IMR-90 (cell line): ENCODE data around the gene FARP1. TPM values are rescaled to one million over a fixed set of nuclear protein-coding genes. Genes with fewer than 3 reads are reported as not detected.
A peak's percentile ranks its signal among the peaks of the same experiment; 100 is the strongest.

Experiments used
- ATAC-seq: fragments of 200-7000 bp; cut with Tn5 transposase; 2 replicates; pipeline ENCODE4 v1.9.1; 2020; ENCODE audit warnings: low read depth, mild to moderate bottlenecking, moderate library complexity
- BruUV-seq: library from RNA; stranded (reverse); fragments of 400-500 nt; replicated peaks from 2 replicates; lab custom pipeline; 2021; lab: Mats Ljungman, UMichigan
- CTCF ChIA-PET: fragments of 300-600 bp; formaldehyde crosslinking; extraction: SDS; loops from one replicate; lab custom pipeline; 2021; ENCODE audit warnings: antibody characterized with exemption; lab: Yijun Ruan, JAX
- POLR2A ChIA-PET: fragments of 300-600 bp; sonication (Branson Sonifier 250); formaldehyde crosslinking; loops from one replicate; lab custom pipeline; 2022; ENCODE audit warnings: antibody characterized with exemption; ENCODE audit not compliant: unreplicated experiment; lab: Charles Lee
- DNase-seq: peaks from one replicate; pipeline ENCODE4 v3.0.0; 2013
- H2AFZ ChIP-seq: replicated peaks from 2 replicates; pipeline ENCODE3; 2013; ENCODE audit warnings: low read length, mild to moderate bottlenecking; ENCODE audit not compliant: poor library complexity
- H2AK5ac ChIP-seq: 2 replicates; pipeline ENCODE4 v1.6.1; 2013; ENCODE audit warnings: low read depth, low read length, inconsistent platforms
- H2AK9ac ChIP-seq: replicated peaks from 2 replicates; pipeline ENCODE3; 2013; ENCODE audit warnings: mild to moderate bottlenecking, low read depth, low read length, moderate library complexity; ENCODE audit not compliant: poor library complexity
- H2BK120ac ChIP-seq: 2 replicates; pipeline ENCODE4 v1.6.1; 2013; ENCODE audit warnings: low read depth, low read length, inconsistent platforms
- H2BK15ac ChIP-seq: 3 replicates; pipeline ENCODE4 v1.6.1; 2013; ENCODE audit warnings: low read depth, low read length, inconsistent platforms
- H2BK20ac ChIP-seq: 2 replicates; pipeline ENCODE4 v1.6.1; 2013; ENCODE audit warnings: low read depth, mild to moderate bottlenecking, inconsistent platforms, low read length, moderate library complexity
- H2BK5ac ChIP-seq: 2 replicates; pipeline ENCODE4 v1.6.1; 2013; ENCODE audit warnings: mild to moderate bottlenecking, low read depth, low read length, inconsistent platforms; ENCODE audit not compliant: poor library complexity, severe bottlenecking
- H3K14ac ChIP-seq: replicated peaks from 2 replicates; pipeline ENCODE4 v1.6.1; 2013; ENCODE audit warnings: low read depth, low read length, inconsistent platforms
- H3K18ac ChIP-seq: 2 replicates; pipeline ENCODE4 v1.6.1; 2013; ENCODE audit warnings: low read depth, low read length, control low read depth
- H3K23ac ChIP-seq: 2 replicates; pipeline ENCODE4 v1.6.1; 2013; ENCODE audit warnings: low read depth, low read length, inconsistent platforms
- H3K27ac ChIP-seq: 2 replicates; pipeline ENCODE4 v1.5.1; 2013; ENCODE audit warnings: mild to moderate bottlenecking, control low read depth, low read length; ENCODE audit not compliant: insufficient read depth
- H3K27me3 ChIP-seq: 2 replicates; pipeline ENCODE4 v1.6.1; 2013; ENCODE audit warnings: low read length; ENCODE audit not compliant: control insufficient read depth, insufficient read depth
- H3K36me3 ChIP-seq: 2 replicates; pipeline ENCODE4 v1.6.1; 2013; ENCODE audit warnings: low read length, mixed read lengths; ENCODE audit not compliant: control insufficient read depth, insufficient read depth
- H3K4ac ChIP-seq: 2 replicates; pipeline ENCODE4 v1.6.1; 2013; ENCODE audit warnings: low read depth, low read length, inconsistent platforms
- H3K4me1 ChIP-seq: 2 replicates; pipeline ENCODE4 v1.6.1; 2013; ENCODE audit warnings: low read length, mixed read lengths; ENCODE audit not compliant: control insufficient read depth, insufficient read depth
- H3K4me2 ChIP-seq: 2 replicates; pipeline ENCODE4 v1.6.1; 2013; ENCODE audit warnings: low read depth, mild to moderate bottlenecking, control low read depth, low read length, moderate library complexity
- H3K4me3 ChIP-seq: 2 replicates; pipeline ENCODE4 v1.5.1; 2013; ENCODE audit warnings: low read depth, mild to moderate bottlenecking, control low read depth, low read length, moderate library complexity; ENCODE audit not compliant: insufficient read depth
- H3K56ac ChIP-seq: 2 replicates; pipeline ENCODE4 v1.6.1; 2013; ENCODE audit warnings: low read length, inconsistent platforms; ENCODE audit not compliant: insufficient read depth; ENCODE audit errors: extremely low read depth
- H3K79me1 ChIP-seq, 2 experiments: 2 replicates each; pipeline ENCODE4 v1.6.1; 2013; ENCODE audit warnings: low read length in 2 of 2, inconsistent platforms in 1 of 2, low read depth in 1 of 2
- H3K9ac ChIP-seq: 2 replicates; pipeline ENCODE4 v1.6.1; 2013; ENCODE audit warnings: low read depth, low read length, control low read depth
- H3K9me1 ChIP-seq: 2 replicates; pipeline ENCODE4 v1.6.1; 2013; ENCODE audit warnings: low read length, inconsistent platforms; ENCODE audit not compliant: insufficient read depth
- H3K9me3 ChIP-seq: 2 replicates; pipeline ENCODE4 v1.6.1; 2013; ENCODE audit warnings: low read length; ENCODE audit not compliant: control insufficient read depth, insufficient read depth
- H4K20me1 ChIP-seq: 2 replicates; pipeline ENCODE4 v1.6.1; 2013; ENCODE audit warnings: low read length, inconsistent platforms; ENCODE audit not compliant: insufficient read depth
- H4K5ac ChIP-seq: 2 replicates; pipeline ENCODE4 v1.6.1; 2013; ENCODE audit warnings: mild to moderate bottlenecking, low read depth, low read length, control low read depth
- H4K8ac ChIP-seq, 2 experiments: 2 replicates each; pipeline ENCODE4 v1.6.1; 2013; ENCODE audit warnings: low read depth in 2 of 2, low read length in 2 of 2, control low read depth in 1 of 2, inconsistent platforms in 1 of 2
- H4K91ac ChIP-seq: 2 replicates; pipeline ENCODE4 v1.6.1; 2013; ENCODE audit warnings: low read depth, low read length, inconsistent platforms; ENCODE audit not compliant: insufficient read depth
- BHLHE40 ChIP-seq: fragments of 150-350 bp; IDR thresholded peaks from 2 replicates; pipeline ENCODE4 v1.6.1; 2016; ENCODE audit warnings: mild to moderate bottlenecking, low read depth, low read length
- CEBPB ChIP-seq: IDR thresholded peaks from 2 replicates; pipeline ENCODE4 v1.6.1; 2012; ENCODE audit warnings: low read depth, low read length, improper control_type of control experiment
- CHD1 ChIP-seq: IDR thresholded peaks from 2 replicates; pipeline ENCODE4 v1.6.1; 2012; ENCODE audit warnings: low read depth, low read length, improper control_type of control experiment
- CTCF ChIP-seq: conservative IDR thresholded peaks from 2 replicates; pipeline ENCODE4 v1.5.1; 2012; ENCODE audit warnings: mild to moderate bottlenecking, low read depth, low read length, improper control_type of control experiment
- ELK1 ChIP-seq: fragments of 150-350 bp; IDR thresholded peaks from 2 replicates; pipeline ENCODE4 v1.6.1; 2016; ENCODE audit warnings: low read depth, mild to moderate bottlenecking, low read length, moderate library complexity, borderline replicate concordance
- FOS ChIP-seq: fragments of 150-350 bp; IDR thresholded peaks from 2 replicates; pipeline ENCODE4 v1.6.1; 2016; ENCODE audit warnings: low read depth, low read length
- MAFK ChIP-seq: IDR thresholded peaks from 2 replicates; pipeline ENCODE4 v1.6.1; 2012; ENCODE audit warnings: low read depth, low read length, improper control_type of control experiment
- POLR2A ChIP-seq: IDR thresholded peaks from 2 replicates; pipeline ENCODE4 v1.6.1; 2012; ENCODE audit warnings: mild to moderate bottlenecking, low read depth, low read length
- RCOR1 ChIP-seq: IDR thresholded peaks from 2 replicates; pipeline ENCODE4 v1.6.1; 2012; ENCODE audit warnings: mild to moderate bottlenecking, low read length, improper control_type of control experiment; ENCODE audit not compliant: insufficient replicate concordance
- RFX5 ChIP-seq: IDR thresholded peaks from 2 replicates; pipeline ENCODE4 v1.8.0; 2012; ENCODE audit warnings: low read depth, mild to moderate bottlenecking, low read length, moderate library complexity
- SMC3 ChIP-seq: fragments of 150-350 bp; IDR thresholded peaks from 2 replicates; pipeline ENCODE4 v1.6.1; 2016; ENCODE audit warnings: low read depth, mild to moderate bottlenecking, antibody characterized with exemption, low read length, moderate library complexity
- USF2 ChIP-seq: fragments of 150-350 bp; IDR thresholded peaks from 2 replicates; pipeline ENCODE4 v1.6.1; 2017; ENCODE audit warnings: mild to moderate bottlenecking, antibody characterized with exemption, low read length, low read depth
- WGBS, 2 experiments: methylation state at CpG; one replicate each; pipeline versions ENCODE4 v1.1.5 to v1.1.7; 2013; ENCODE audit warnings: missing lambda C conversion rate in 2 of 2; ENCODE audit not compliant: insufficient read length in 1 of 2; ENCODE audit errors: extremely low coverage in 2 of 2; 5-methylcytosine and 5-hydroxymethylcytosine counted together
- dilution Hi-C: fragments of 300-500 bp; cut with HindIII; formaldehyde crosslinking; loops from one replicate; pipeline ENCODE4 v1.14.3; 2018; ENCODE audit warnings: low sequenced_read_pairs; ENCODE audit not compliant: unreplicated experiment
- in situ Hi-C: fragments of 300-500 bp; cut with MboI; formaldehyde crosslinking; loops from 3 replicates; pipeline ENCODE4 v1.14.3; 2019; ENCODE audit warnings: low sequenced_read_pairs, inconsistent platforms, mixed read lengths
- intact Hi-C: fragments of 100-400 bp; cut with micrococcal nuclease; formaldehyde crosslinking; loops from 2 replicates; pipeline ENCODE4 v1.10.0; 2022
- polyA plus RNA-seq, 3 experiments: library from polyadenylated mRNA; depleted of rRNA; stranded (reverse); fragments of >200 nt; gene quantifications; 2 replicates each; pipeline ENCODE4 v1.2.3, GENCODE V29; 2012; ENCODE audit warnings: low replicate concordance in 1 of 3
- total RNA-seq: library from RNA; depleted of rRNA; stranded (reverse); fragments of >200 nt; gene quantifications from 2 replicates; pipeline ENCODE4 v1.2.3, GENCODE V29; 2012

Gene FARP1
- total and polyA plus RNA-seq, 2 of the 4 experiments (the other 2 are of a cell fraction): 39.6 to 57.0 TPM

- Histone ChIP-seq H3K9me1 (peaks cover 10% of the 10 kb centered on the region; the same call in 1 of the 2 replicates), H3K79me1 (peaks cover 6 to 38% of the 10 kb centered on the region in 2 experiments; a peak in 3 of 4 replicates), H3K4ac (no peak overlapping the region), H2AK5ac (no peak overlapping the region), H4K8ac (no peak overlapping the region), H3K14ac (no peak overlapping the region), H2AFZ (no peak overlapping the region), H4K5ac (no peak overlapping the region), H3K9me3 (no peaks in the 10 kb centered on the region), H3K4me2 (no peak overlapping the region), H3K36me3 (peaks cover 54% of the 10 kb centered on the region), H2BK5ac (no peak overlapping the region), H3K9ac (no peak overlapping the region), H2BK20ac (no peak overlapping the region), H3K18ac (no peak overlapping the region), H3K4me3 (no peak overlapping the region), H2BK15ac (no peak overlapping the region), H3K23ac (no peak overlapping the region), H3K27me3 (no peaks in the 10 kb centered on the region), H2BK120ac (no peak overlapping the region), H4K91ac (no peak overlapping the region), H2AK9ac (peak overlapping the region; percentile 19), H3K4me1 (peaks cover 6% of the 10 kb centered on the region), H4K20me1 (no peaks in the 10 kb centered on the region), H3K56ac (no peak overlapping the region), H3K27ac (no peak overlapping the region)
- 86% methylated on average over 4 of the region's 16 CpGs; no CpG with 5 or more reads in 1 of the 2 experiments for WGBS, 2 experiments
- intact Hi-C loops (loop anchor here (5.0 to 10.0 kb wide), 3 partner anchors 254 to 541 kb away; partner anchors contain the start of gene FARP1), dilution Hi-C loops (no loop called here), in situ Hi-C loops (loop anchor here (10.0 kb wide), 2 partner anchors 251 to 391 kb away; partner anchors contain the start of gene FARP1)
- ATAC-seq (no peak), DNase-seq (peak; percentile 6)
- TF ChIP-seq SMC3 (no peak), CTCF (no peak), POLR2A (no peak), CHD1 (no peak), BHLHE40 (no peak), ELK1 (no peak), RCOR1 (no peak), FOS (no peak), USF2 (no peak), MAFK (no peak), RFX5 (no peak), CEBPB (no peak)
- ChIA-PET CTCF (no interaction called here), POLR2A (no interaction called here)
- no TSS peak for BruUV-seq
Measured at GRCh38 chr13:98396071-98396710, 253.3 kb downstream of the FARP1 start.
